ENCODE results near the gene SMARCD1.

Gene SMARCD1

GRCh38 chr12:50057000-50057841 is 27.9 kb upstream of the SMARCD1 start, which contains the start of gene ASIC1:
ASIC1 (plus strand) TSS chr12:50057596; CDS start chr12:50058767, 1,171 bp downstream.
- peak in 1 of 2 experiments; percentile 38 for DNase-seq (ENCODE audit: low read depth in 2 of 2)

- no peak for DNase-seq (ENCODE audit: low read depth in 2 of 2)
Measured at GRCh38 chr12:50057896-50058670, 27.1 kb upstream of the SMARCD1 start.

DNA sequence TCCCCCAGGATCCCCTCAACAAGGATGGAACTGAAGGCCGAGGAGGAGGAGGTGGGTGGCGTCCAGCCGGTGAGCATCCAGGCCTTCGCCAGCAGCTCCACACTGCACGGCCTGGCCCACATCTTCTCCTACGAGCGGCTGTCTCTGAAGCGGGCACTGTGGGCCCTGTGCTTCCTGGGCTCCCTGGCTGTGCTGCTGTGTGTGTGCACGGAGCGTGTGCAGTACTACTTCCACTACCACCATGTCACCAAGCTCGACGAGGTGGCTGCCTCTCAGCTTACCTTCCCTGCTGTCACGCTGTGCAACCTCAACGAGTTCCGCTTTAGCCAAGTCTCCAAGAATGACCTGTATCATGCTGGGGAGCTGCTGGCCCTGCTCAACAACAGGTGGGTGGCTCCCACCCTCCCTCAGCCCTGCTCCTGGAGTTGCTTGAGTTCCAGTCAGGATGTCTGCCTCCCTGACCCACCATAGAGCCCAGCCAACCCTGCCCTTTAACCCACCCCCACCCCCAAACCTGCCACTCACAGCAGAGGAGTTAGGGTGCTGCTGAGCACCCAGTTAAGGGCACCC is 26.3 kb upstream of the SMARCD1 start:
- no peak for DNase-seq (ENCODE audit: low read depth in 2 of 2)

DNA sequence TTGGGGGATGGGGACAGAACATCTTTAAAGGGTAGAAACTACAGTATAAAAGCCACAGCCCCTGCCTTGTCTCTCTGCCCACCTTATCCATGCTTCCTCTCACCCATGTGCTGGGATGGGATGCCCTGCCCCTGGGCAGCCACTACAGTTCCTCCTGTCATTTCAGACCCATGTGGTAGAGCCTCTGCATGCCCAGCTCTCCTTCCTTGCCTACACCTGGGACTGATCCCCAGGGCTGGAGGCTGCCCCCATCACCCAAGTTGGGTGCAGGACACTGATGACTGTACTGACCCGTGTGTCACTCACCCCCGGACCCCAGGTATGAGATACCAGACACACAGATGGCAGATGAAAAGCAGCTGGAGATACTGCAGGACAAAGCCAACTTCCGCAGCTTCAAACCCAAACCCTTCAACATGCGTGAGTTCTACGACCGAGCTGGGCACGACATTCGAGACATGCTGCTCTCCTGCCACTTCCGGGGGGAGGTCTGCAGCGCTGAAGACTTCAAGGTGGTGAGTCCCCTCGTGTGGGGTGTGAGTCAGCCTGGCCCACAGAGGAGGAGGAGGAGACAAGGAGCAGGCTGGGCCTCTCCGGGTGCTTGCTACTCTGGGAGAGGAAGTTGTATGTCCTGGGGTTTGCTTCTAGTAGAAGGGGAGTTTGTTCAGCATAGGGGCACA is 25.6 kb upstream of the SMARCD1 start:
- no peak for DNase-seq (ENCODE audit: low read depth in 2 of 2)

DNA sequence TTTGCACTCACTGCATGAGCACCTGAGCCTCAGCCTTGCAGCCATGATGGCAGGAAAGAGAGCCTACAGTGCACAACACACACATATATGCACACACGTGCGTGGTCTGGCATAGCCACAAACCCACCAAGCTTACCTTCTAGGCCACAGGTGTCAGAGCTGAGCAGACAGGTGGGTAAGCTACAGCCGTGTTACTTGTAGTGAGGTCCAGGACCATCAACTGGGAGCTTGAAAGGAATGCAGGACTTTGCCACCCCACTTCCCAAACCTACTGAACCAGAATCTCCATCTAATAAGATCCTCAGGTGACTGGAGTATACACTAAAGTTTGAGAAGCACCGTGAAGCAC is 25.0 kb upstream of the SMARCD1 start:
- DNase-seq (ENCODE audit: low read depth in 2 of 2) = no peak

DNA sequence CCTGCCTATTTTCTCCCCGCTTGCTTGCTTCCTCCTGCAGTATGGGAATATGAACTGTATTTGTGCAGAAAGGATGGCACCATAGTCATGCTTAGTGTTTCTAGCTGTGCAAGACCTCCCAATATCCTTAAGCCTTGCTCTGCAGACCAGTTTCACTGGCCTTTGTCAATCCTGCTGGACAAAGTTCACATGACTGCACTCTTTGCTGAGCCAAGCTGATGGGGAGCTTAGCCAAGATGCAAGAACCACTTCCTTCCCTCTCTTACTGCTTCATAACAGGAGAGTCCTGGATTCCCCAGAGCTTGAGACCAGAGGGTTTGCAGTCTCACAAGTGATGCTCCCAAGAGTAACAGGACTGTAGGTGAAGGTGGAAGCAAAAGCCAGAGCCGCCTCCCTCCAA is 24.0 kb upstream of the SMARCD1 start:
- DNase-seq (ENCODE audit: low read depth in 2 of 2) = no peak

DNA sequence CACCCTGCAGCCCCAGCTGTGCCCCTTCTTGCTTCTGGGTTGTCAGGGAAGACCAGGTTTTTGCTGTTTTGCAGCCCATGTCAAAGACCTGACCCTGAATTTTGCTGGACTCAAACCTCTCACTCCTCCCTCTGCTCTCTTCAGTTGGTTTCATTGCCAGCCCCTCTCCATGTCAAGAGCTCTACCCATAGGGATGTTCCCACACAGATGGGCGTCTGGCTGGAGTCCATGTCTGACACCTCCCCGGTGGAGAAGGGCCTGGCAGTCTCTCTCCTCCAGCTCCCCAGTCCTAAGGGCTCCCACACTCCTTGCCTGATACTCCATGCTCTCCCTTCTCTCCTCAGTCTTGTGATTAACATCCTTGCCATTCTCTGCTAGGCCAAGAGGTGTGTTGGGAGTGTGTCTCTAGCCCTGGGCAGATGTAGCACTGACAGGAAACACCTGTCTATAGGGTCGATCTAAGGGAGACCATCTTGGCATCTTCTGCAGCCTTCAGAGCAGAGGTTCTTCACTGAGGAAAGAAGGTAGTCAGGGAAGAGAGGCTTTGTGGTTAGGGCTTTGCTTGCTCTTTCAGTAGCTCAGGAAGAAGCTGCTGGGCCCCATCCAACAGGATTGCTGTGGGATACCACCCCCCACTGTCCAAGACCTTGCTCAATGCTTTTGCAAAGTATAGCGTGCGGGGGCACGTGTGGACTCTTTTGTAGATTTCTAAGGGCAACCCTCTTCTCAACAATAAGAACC is 23.0 kb upstream of the SMARCD1 start:
- peak in 1 of 2 experiments; percentile 32 for DNase-seq (ENCODE audit: low read depth in 2 of 2)

DNA sequence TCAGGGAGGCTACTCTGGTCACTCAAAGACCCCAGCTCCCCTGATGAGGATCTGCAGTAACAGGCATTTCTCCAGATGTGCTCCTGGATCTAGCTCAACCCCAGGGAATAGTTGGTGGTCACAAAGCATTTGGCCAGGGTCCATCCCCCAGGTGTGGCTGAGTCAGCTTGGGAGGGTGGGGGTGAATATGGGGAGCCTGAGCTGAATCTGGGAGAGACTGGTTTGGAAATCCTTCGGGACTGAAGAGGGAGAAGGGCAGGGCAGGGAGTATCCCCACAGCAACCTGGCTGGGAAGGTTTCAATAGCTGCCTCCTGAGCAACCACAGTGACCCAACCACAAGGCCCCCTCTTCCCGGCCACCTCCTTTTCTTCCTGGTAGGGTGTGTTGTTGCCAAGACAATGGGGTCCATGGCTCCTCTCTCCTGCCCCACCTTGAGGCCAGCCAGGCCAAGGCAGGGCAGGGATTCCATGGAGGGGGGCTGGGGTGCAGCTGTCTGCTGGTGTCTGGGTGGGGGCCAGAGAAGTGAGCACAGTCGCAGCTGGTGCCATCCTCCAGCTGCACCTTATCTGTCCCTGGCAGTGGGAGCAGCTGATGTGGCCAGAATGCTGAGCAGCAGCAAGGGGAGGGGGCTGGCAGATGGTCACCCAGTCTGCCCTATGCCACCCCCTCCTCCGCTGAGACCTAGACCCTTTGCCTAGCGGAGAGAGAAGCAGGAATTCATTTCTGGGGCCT is 22.2 kb upstream of the SMARCD1 start:
- no peak for DNase-seq (ENCODE audit: low read depth in 2 of 2)

GRCh38 chr12:50065726-50066310 is 19.3 kb upstream of the SMARCD1 start:
- DNase-seq (ENCODE audit: low read depth in 2 of 2) = no peak

DNA sequence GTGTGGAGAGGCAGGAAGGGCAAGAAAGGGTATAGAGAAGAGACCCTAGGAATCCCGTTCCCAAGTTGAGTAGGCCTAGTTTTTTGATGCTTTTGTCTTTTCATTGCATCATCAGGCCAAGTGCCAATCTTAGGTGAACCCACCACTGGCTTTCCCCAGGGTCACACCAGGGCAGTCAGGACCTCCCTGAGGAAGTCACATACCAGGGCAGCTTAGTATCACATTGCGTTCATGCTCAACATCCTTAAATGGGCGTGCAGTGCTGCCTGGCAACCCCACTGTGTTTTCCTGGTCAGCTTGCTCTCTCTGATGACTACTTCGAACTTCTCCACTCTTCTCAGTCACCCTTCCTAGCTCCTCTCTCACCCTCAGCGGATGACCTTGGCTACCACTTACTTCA is 18.7 kb upstream of the SMARCD1 start:
- peak; percentile 61 to 67 for DNase-seq (ENCODE audit: low read depth in 2 of 2)

DNA sequence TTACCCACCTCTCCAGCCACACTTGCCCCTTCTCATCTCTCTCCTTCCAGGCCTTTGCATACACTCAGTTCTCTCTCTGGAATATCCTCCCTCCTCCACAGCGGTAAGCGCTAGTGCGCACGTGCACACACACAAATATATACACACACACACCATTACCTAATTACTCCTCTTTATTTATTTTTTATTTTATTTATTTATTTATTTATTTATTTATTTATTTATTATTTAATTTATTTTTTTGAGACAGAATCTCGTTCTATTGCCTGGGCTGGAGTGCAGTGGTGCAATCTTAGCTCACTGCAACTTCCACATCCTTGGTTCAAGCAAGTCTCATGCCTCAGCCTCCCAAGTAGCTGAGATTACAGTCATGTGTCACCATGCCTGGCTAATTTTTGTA is 16.1 kb upstream of the SMARCD1 start:
- no peak for DNase-seq (ENCODE audit: low read depth in 2 of 2)

DNA sequence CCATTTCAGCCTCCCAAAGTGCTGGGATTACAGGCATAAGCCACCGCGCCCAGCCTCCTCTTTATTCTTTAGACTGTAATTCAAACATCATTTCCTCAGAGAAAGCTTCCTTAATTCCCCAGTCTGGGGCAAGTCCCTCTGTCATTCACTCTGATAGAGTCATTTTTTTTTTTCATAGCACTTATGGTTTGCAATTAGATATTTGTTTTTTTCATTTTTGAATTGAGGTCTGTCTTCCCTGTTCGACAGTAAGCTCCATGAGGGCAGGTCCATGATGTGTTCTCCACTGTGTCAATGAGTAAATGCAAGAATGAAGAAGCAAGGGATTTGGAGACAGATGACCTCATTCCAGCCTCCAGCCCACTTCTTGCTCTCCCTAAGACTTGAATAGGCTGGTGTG is 15.6 kb upstream of the SMARCD1 start:
- no peak for DNase-seq (ENCODE audit: low read depth in 2 of 2)

- peak; percentile 58 to 63 for DNase-seq (ENCODE audit: low read depth in 2 of 2)
Measured at GRCh38 chr12:50070314-50071060, 14.7 kb upstream of the SMARCD1 start.

GRCh38 chr12:50072198-50072907 is 12.8 kb upstream of the SMARCD1 start:
- no peak for DNase-seq (ENCODE audit: low read depth in 2 of 2)

- DNase-seq (ENCODE audit: low read depth in 2 of 2) = no peak
Measured at GRCh38 chr12:50073206-50073605, 11.9 kb upstream of the SMARCD1 start.

GRCh38 chr12:50073712-50074111 is 11.4 kb upstream of the SMARCD1 start:
- no peak for DNase-seq (ENCODE audit: low read depth in 2 of 2)

GRCh38 chr12:50074936-50075807 is 10.0 kb upstream of the SMARCD1 start:
- DNase-seq (ENCODE audit: low read depth in 2 of 2) = peak in 1 of 2 experiments; percentile 41

DNA sequence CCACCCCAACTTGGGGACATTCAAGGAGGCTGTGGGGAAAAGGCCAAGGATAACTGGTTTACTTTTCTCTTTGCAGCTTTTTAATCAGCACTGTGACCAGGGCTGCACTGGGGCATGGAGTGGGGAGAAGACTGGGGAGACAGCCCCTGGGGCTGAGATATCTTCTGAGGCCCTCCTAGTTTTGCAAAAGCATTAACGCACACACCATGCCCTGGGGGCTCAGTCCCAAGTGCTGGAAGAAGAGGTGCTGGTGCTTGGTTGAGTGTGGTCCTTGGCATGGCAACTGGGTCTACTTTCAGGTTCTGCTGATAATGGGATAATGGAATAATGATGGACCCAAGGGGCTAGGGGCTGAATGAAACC is 9.4 kb upstream of the SMARCD1 start:
- DNase-seq (ENCODE audit: low read depth in 2 of 2) = no peak

Data from fibroblast of skin of left quadriceps (primary cell).